ENCODE results near the gene ANTXR1.

- TF ChIP-seq CTCF (conservative IDR thresholded peaks at IDR 0.05; ENCODE audit: low read depth, low read length), result no peak
- TF ChIP-seq EZH2 (IDR thresholded peaks at IDR 0.05; ENCODE audit: borderline replicate concordance, low read depth, low read length, poor library complexity, severe bottlenecking), result no peak
Observed at GRCh38 chr2:69213782-69214181, 200.8 kb downstream of the ANTXR1 start.

Measured in A673 (cell line).